NCI-H460 (cell line): Measurements from ENCODE around the gene RAD23A. TPM values are rescaled to one million over a fixed set of nuclear protein-coding genes. Genes with fewer than 3 reads are reported as not detected.

Experiments used
- DNase-seq: peaks from one replicate; pipeline ENCODE4 v3.0.0-alpha.2; 2016; ENCODE audit warnings: low read depth; ENCODE audit errors: extremely low read depth
- small RNA-seq, 2 experiments: library from RNA; depleted of rRNA; stranded (forward); fragments of <200 nt; gene quantifications; one replicate each; pipeline ENCODE3, GENCODE V24; 2014
- total RNA-seq: library from RNA; depleted of rRNA; stranded (reverse); fragments of >200 nt; shearing (Covaris generic); gene quantifications from 2 replicates; pipeline ENCODE4 v1.2.3, GENCODE V29; 2014; rRNA removed

RAD23A gene
- total RNA-seq, 1 experiment from 2014 or later, result 165 TPM

DNA sequence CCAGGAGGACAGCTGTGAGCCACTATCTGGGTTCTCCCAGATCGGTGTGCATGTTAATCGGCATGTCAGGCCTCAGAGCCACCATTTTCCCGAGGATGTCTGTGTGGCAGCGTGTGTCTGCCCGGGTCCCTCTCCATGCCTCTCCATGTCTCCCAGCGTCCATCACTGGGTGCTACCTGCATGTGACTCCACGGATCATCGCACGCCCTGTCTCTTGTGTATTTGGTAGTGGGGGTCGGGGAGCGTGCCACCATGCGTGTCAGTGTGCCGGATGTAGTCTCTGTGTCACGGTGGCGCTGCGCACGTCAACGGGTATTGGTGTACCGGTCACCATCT lies 55.5 kb downstream of the RAD23A start:
- DNase-seq, result no peak

GRCh38 chr19:13001502-13002165 lies 56.0 kb downstream of the RAD23A start:
- DNase-seq, result no peak

GRCh38 chr19:13002166-13002898 lies 56.7 kb downstream of the RAD23A start:
- no peak for DNase-seq

GRCh38 chr19:13003081-13003480 lies 57.4 kb downstream of the RAD23A start:
- DNase-seq, result no peak

Small RNAs within 50 kb of the gene (small RNA-seq; reads per million reads assigned to genes)
- gene MIR5695, result 0 reads per million in 2 experiments
- 0.02 to 0.12 reads per million in 2 experiments for gene MIR6515

Other genes starting within 250 kb of the RAD23A start
- gene FBXW9, start 249.2 kb upstream of the RAD23A start, total RNA-seq, result 6.2 and 6.9 TPM in 2 replicates
- 17.4 and 23.4 TPM in 2 replicates for gene TNPO2, start 221.9 kb upstream of the RAD23A start, total RNA-seq
- gene TRIR, start 211.2 kb upstream of the RAD23A start, total RNA-seq, result 141 and 145 TPM in 2 replicates
- gene GET3, start 208.4 kb upstream of the RAD23A start, total RNA-seq, result 50.9 and 53.9 TPM in 2 replicates
- gene BEST2, start 194.1 kb upstream of the RAD23A start, total RNA-seq, result 0.22 TPM in 1 of 2 replicates, not detected in the other
- gene HOOK2, start 170.3 kb upstream of the RAD23A start, total RNA-seq, result 6.0 TPM in 2 replicates
- 137 and 153 TPM in 2 replicates for gene JUNB, start 154.4 kb upstream of the RAD23A start, total RNA-seq
- 216 and 259 TPM in 2 replicates for gene PRDX2, start 144.1 kb upstream of the RAD23A start, total RNA-seq
- not detected in 2 replicates for gene THSD8, start 143.8 kb upstream of the RAD23A start, total RNA-seq
- 25.6 and 31.1 TPM in 2 replicates for gene RNASEH2A, start 139.3 kb upstream of the RAD23A start, total RNA-seq
- gene RTBDN, start 111.3 kb upstream of the RAD23A start, total RNA-seq, result not detected in 2 replicates
- gene MAST1, start 107.3 kb upstream of the RAD23A start, total RNA-seq, result 1.7 TPM in 2 replicates
- 24.5 and 26.8 TPM in 2 replicates for gene DNASE2, start 64.4 kb upstream of the RAD23A start, total RNA-seq
- 0.52 and 1.3 TPM in 2 replicates for gene KLF1, start 58.7 kb upstream of the RAD23A start, total RNA-seq
- 5.5 and 5.8 TPM in 2 replicates for gene GCDH, start 54.7 kb upstream of the RAD23A start, total RNA-seq
- 0.37 TPM in 1 of 2 replicates, not detected in the other for gene SYCE2, start 26.6 kb upstream of the RAD23A start, total RNA-seq
- gene FARSA, start 12.2 kb upstream of the RAD23A start, total RNA-seq, result 45.7 and 46.9 TPM in 2 replicates
- 378 and 410 TPM in 2 replicates for gene CALR, start 7.3 kb upstream of the RAD23A start, total RNA-seq
- gene GADD45GIP1, start 11.4 kb downstream of the RAD23A start, total RNA-seq, result 24.7 and 27.4 TPM in 2 replicates
- gene DAND5, start 23.7 kb downstream of the RAD23A start, total RNA-seq, result not detected in 2 replicates
- 5.2 and 8.2 TPM in 2 replicates for gene NFIX, start 49.6 kb downstream of the RAD23A start, total RNA-seq
- 1.4 and 2.7 TPM in 2 replicates for gene LYL1, start 157.0 kb downstream of the RAD23A start, total RNA-seq
- 36.2 and 42.8 TPM in 2 replicates for gene TRMT1, start 170.9 kb downstream of the RAD23A start, total RNA-seq
- 32.0 and 35.3 TPM in 2 replicates for gene NACC1, start 172.4 kb downstream of the RAD23A start, total RNA-seq
- gene STX10, start 204.5 kb downstream of the RAD23A start, total RNA-seq, result 49.9 and 58.8 TPM in 2 replicates
- gene IER2, start 204.5 kb downstream of the RAD23A start, total RNA-seq, result 35.3 and 43.7 TPM in 2 replicates